SU-DHL-6 (cell line): ENCODE data around the gene NFKBIE.

Experiments used
- H2AFZ ChIP-seq: fragments of 200-600 bp; sonication (generic); 2 replicates; pipeline ENCODE4 v1.6.1; 2014; ENCODE audit warnings: low read depth, mild to moderate bottlenecking, moderate library complexity, mixed read lengths, antibody characterized with exemption, low read length; ENCODE audit not compliant: severe bottlenecking
- H3F3A ChIP-seq: fragments of 200-600 bp; shearing (Covaris generic); 2 replicates; pipeline ENCODE4 v1.6.0; 2016; ENCODE audit warnings: antibody characterized with exemption, mild to moderate bottlenecking; ENCODE audit not compliant: insufficient read depth
- H3K27ac ChIP-seq: fragments of 200-600 bp; sonication (generic); 2 replicates; pipeline ENCODE4 v1.5.1; 2016; ENCODE audit warnings: low read depth, mild to moderate bottlenecking, low read length, moderate library complexity, mixed read lengths
- H3K27me3 ChIP-seq: fragments of 200-600 bp; sonication (generic), shearing (Covaris generic); 2 replicates; pipeline ENCODE4 v1.6.0; 2014; ENCODE audit warnings: mild to moderate bottlenecking, low read length
- H3K36me3 ChIP-seq: fragments of 200-600 bp; sonication (generic); 2 replicates; pipeline ENCODE4 v1.6.1; 2014; ENCODE audit warnings: mild to moderate bottlenecking, low read length, mixed read lengths
- H3K4me2 ChIP-seq: fragments of 300-600, 200-600 bp; shearing (Covaris generic), sonication (generic); 2 replicates; pipeline ENCODE4 v1.6.0; 2014; ENCODE audit warnings: low read length, low read depth, mild to moderate bottlenecking; ENCODE audit not compliant: poor library complexity, severe bottlenecking
- H3K4me3 ChIP-seq: fragments of 200-600 bp; sonication (generic); 2 replicates; pipeline ENCODE4 v1.5.1; 2014; ENCODE audit warnings: antibody characterized with exemption, low read length, mild to moderate bottlenecking, mixed read lengths; ENCODE audit not compliant: insufficient read depth, poor library complexity, severe bottlenecking
- H3K79me2 ChIP-seq: fragments of 200-600 bp; sonication (generic); 2 replicates; pipeline ENCODE4 v1.6.1; 2014; ENCODE audit warnings: mild to moderate bottlenecking, low read length, moderate library complexity; ENCODE audit not compliant: insufficient read depth
- H3K9ac ChIP-seq: fragments of 200-600 bp; sonication (generic); 2 replicates; pipeline ENCODE4 v1.7.0; 2014; ENCODE audit warnings: mild to moderate bottlenecking, low read length
- H3K9me2 ChIP-seq: fragments of 200-600 bp; sonication (generic); replicated peaks from 2 replicates; pipeline ENCODE4 v1.6.1; 2014; ENCODE audit warnings: low read length; ENCODE audit not compliant: insufficient read depth
- H3K9me3 ChIP-seq: fragments of 200-600 bp; sonication (generic); 2 replicates; pipeline ENCODE4 v1.6.1; 2014; ENCODE audit warnings: low read length, mixed read lengths; ENCODE audit not compliant: insufficient read depth
- H4K20me1 ChIP-seq: fragments of 200-600 bp; sonication (generic); 2 replicates; pipeline ENCODE4 v1.6.1; 2014; ENCODE audit warnings: low read depth, mild to moderate bottlenecking, antibody characterized with exemption, low read length, moderate library complexity, mixed read lengths
- CTCF ChIP-seq: fragments of 200-600 bp; sonication (generic); IDR thresholded peaks from one replicate; pipeline ENCODE4 v1.5.1; 2017; ENCODE audit warnings: antibody characterized with exemption, mild to moderate bottlenecking, low read length, moderate library complexity; ENCODE audit not compliant: insufficient read depth, poor library complexity, severe bottlenecking
- EZH2phosphoT487 ChIP-seq: fragments of 200-600 bp; sonication (generic), shearing (Covaris generic); conservative IDR thresholded peaks from 2 replicates; pipeline ENCODE4 v1.6.1; 2018; ENCODE audit warnings: mild to moderate bottlenecking, antibody characterized with exemption, low read length, moderate library complexity, mixed read lengths

Gene NFKBIE

GRCh38 chr6:44256775-44257024 is 8.7 kb downstream of the NFKBIE start:
- Histone ChIP-seq H3K27me3 (no peaks in the 10 kb centered on the region), H4K20me1 (peaks cover 7% of the 10 kb centered on the region; the same call in 1 of the 2 replicates), H3K4me3 (peak overlapping the region; percentile 81), H3K9me2 (no peaks in the 10 kb centered on the region), H3K9ac (peak overlapping the region; percentile 85), H2AFZ (peak overlapping the region; percentile 70), H3K36me3 (peaks cover 12% of the 10 kb centered on the region; the same call in 1 of the 2 replicates), H3K9me3 (no peaks in the 10 kb centered on the region), H3F3A (peaks cover 76% of the 10 kb centered on the region), H3K4me2 (peak overlapping the region; percentile 83), H3K79me2 (peaks cover 8% of the 10 kb centered on the region; the same call in 1 of the 2 replicates), H3K27ac (peak overlapping the region; percentile 71)
- TF ChIP-seq EZH2phosphoT487 (no peak), CTCF (no peak)

GRCh38 chr6:44255871-44256774 is 9.2 kb downstream of the NFKBIE start:
- Histone ChIP-seq H3K36me3 (peaks cover 18% of the 10 kb centered on the region; the same call in 1 of the 2 replicates), H2AFZ (no peak overlapping the region), H3K9me3 (no peaks in the 10 kb centered on the region), H3K27me3 (no peaks in the 10 kb centered on the region), H3F3A (peaks cover 79% of the 10 kb centered on the region), H3K27ac (peak overlapping the region; percentile 71), H3K79me2 (peaks cover 8% of the 10 kb centered on the region; the same call in 1 of the 2 replicates), H3K9me2 (no peaks in the 10 kb centered on the region), H3K4me2 (peak overlapping the region; percentile 83), H4K20me1 (peaks cover 13% of the 10 kb centered on the region; the same call in 1 of the 2 replicates), H3K9ac (peak overlapping the region; percentile 85), H3K4me3 (peak overlapping the region; percentile 81)
- TF ChIP-seq EZH2phosphoT487, result no peak
- no peak for TF ChIP-seq CTCF

GRCh38 chr6:44255105-44255808 is 10.1 kb downstream of the NFKBIE start:
- Histone ChIP-seq H3K9ac (peak overlapping the region; percentile 85), H3K9me3 (no peaks in the 10 kb centered on the region), H2AFZ (no peak overlapping the region), H3F3A (peaks cover 85% of the 10 kb centered on the region), H3K27me3 (no peaks in the 10 kb centered on the region), H3K4me3 (peak overlapping the region; percentile 81), H4K20me1 (peaks cover 22% of the 10 kb centered on the region; the same call in 1 of the 2 replicates), H3K36me3 (peaks cover 26% of the 10 kb centered on the region), H3K79me2 (peaks cover 12% of the 10 kb centered on the region; the same call in 1 of the 2 replicates), H3K27ac (peak overlapping the region; percentile 71), H3K9me2 (no peaks in the 10 kb centered on the region), H3K4me2 (peak overlapping the region; percentile 83)
- TF ChIP-seq EZH2phosphoT487, result no peak
- no peak for TF ChIP-seq CTCF
